Keratinocyte (primary cell): ENCODE data around the gene SLF2. TPM values are rescaled to one million over a fixed set of nuclear protein-coding genes. Genes with fewer than 3 reads are reported as not detected.

ENCODE experiments used
- DNase-seq: peaks from one replicate; pipeline ENCODE4 v3.0.0-alpha.2; 2011; ENCODE audit warnings: low read depth, missing footprints, low spot score
- FAIRE-seq: peaks from 2 replicates; lab custom pipeline; 2011; peaks lifted over from hg19 to GRCh38; lab: Jason Lieb, UNC
- H2AFZ ChIP-seq: 2 replicates; pipeline ENCODE4 v1.6.0; 2012; ENCODE audit warnings: low read length, control low read depth, inconsistent platforms; ENCODE audit not compliant: control insufficient read depth
- H3K27ac ChIP-seq: 2 replicates; pipeline ENCODE4 v1.5.1; 2011; ENCODE audit warnings: low read length; ENCODE audit not compliant: control insufficient read depth, insufficient read depth
- H3K27me3 ChIP-seq: 3 replicates; pipeline ENCODE4 v1.6.0; 2011; ENCODE audit warnings: low read length; ENCODE audit not compliant: control insufficient read depth, insufficient read depth; ENCODE audit errors: extremely low read depth
- H3K36me3 ChIP-seq, 2 experiments: 2 replicates in 1 of 2; 3 replicates in 1 of 2; pipeline ENCODE4 v1.5.1; 2011; ENCODE audit warnings: low read length in 2 of 2, mild to moderate bottlenecking in 1 of 2; ENCODE audit not compliant: control insufficient read depth in 2 of 2, insufficient read depth in 2 of 2; ENCODE audit errors: extremely low read depth in 1 of 2
- H3K4me1 ChIP-seq: 3 replicates; pipeline ENCODE4 v1.5.1; 2011; ENCODE audit warnings: low read length; ENCODE audit not compliant: control insufficient read depth, insufficient read depth; ENCODE audit errors: extremely low read depth
- H3K4me2 ChIP-seq: 3 replicates; pipeline ENCODE4 v1.6.0; 2011; ENCODE audit warnings: low read depth, low read length; ENCODE audit not compliant: control insufficient read depth, insufficient read depth; ENCODE audit errors: extremely low read depth
- H3K4me3 ChIP-seq, 3 experiments: fragments of 200-600 bp in 1 of 3; sonication (generic) in 1 of 3; 2 replicates in 2 of 3; 3 replicates in 1 of 3; pipeline ENCODE4 v1.5.1; 2011 to 2016; ENCODE audit warnings: low read length in 3 of 3, mild to moderate bottlenecking in 3 of 3, control low read depth in 2 of 3, inconsistent platforms in 1 of 3, low read depth in 1 of 3, mixed read lengths in 1 of 3, mixed run types in 1 of 3, moderate library complexity in 1 of 3; ENCODE audit not compliant: control insufficient read depth in 2 of 3, insufficient read depth in 2 of 3; ENCODE audit errors: extremely low read depth in 1 of 3
- H3K79me2 ChIP-seq: 2 replicates; pipeline ENCODE4 v1.6.0; 2012; ENCODE audit warnings: low read length; ENCODE audit not compliant: control insufficient read depth, insufficient read depth
- H3K9ac ChIP-seq: 3 replicates; pipeline ENCODE4 v1.6.0; 2011; ENCODE audit warnings: low read length; ENCODE audit not compliant: control insufficient read depth, insufficient read depth; ENCODE audit errors: extremely low read depth
- H3K9me1 ChIP-seq: 3 replicates; pipeline ENCODE4 v1.6.0; 2011; ENCODE audit warnings: low read length; ENCODE audit not compliant: control insufficient read depth, insufficient read depth; ENCODE audit errors: extremely low read depth
- H3K9me3 ChIP-seq: 2 replicates; pipeline ENCODE4 v1.5.1; 2012; ENCODE audit warnings: low read depth, low read length; ENCODE audit not compliant: control insufficient read depth
- H4K20me1 ChIP-seq: 3 replicates; pipeline ENCODE4 v1.6.0; 2011; ENCODE audit warnings: low read length; ENCODE audit not compliant: control insufficient read depth, insufficient read depth; ENCODE audit errors: extremely low read depth
- CTCF ChIP-seq, 3 experiments: IDR thresholded peaks in 1 of 3; conservative IDR thresholded peaks in 1 of 3; optimal IDR thresholded peaks in 1 of 3; 2 replicates in 2 of 3; 3 replicates in 1 of 3; pipeline versions ENCODE3 to v1.5.1; 2011; ENCODE audit warnings: low read length in 3 of 3, mild to moderate bottlenecking in 3 of 3, moderate library complexity in 2 of 3, control low read depth in 1 of 3, inconsistent platforms in 1 of 3; ENCODE audit not compliant: insufficient read depth in 2 of 3; ENCODE audit errors: extremely low read depth in 1 of 3
- EZH2 ChIP-seq: IDR thresholded peaks from one replicate; pipeline ENCODE4 v1.6.1; 2012; ENCODE audit warnings: inconsistent platforms, mild to moderate bottlenecking, low read length, moderate library complexity
- dilution Hi-C: fragments of 300-500 bp; cut with MboI; formaldehyde crosslinking; loops from one replicate; pipeline ENCODE4 v1.7.0; 2020; ENCODE audit warnings: low sequenced_read_pairs; ENCODE audit not compliant: extremely low pct_ligation_motif_present
- polyA minus RNA-seq, 3 experiments: library from RNA; depleted of rRNA, polyadenylated mRNA; stranded (reverse); fragments of >200 nt; gene quantifications; 1 replicate in 1 of 3; 2 replicates in 1 of 3; 3 replicates in 1 of 3; pipeline ENCODE4 v1.2.3, GENCODE V29; 2011
- polyA plus RNA-seq, 5 experiments: library from polyadenylated mRNA; depleted of rRNA in 3 of 5; stranded (reverse) in 3 of 5; stranded (forward) in 1 of 5; unstranded in 1 of 5; fragments of >200 nt; gene quantifications; 1 replicate in 1 of 5; 2 replicates in 3 of 5; 3 replicates in 1 of 5; pipeline versions ENCODE4 v1.2.1 to v1.2.3, GENCODE V29; 2011 to 2012; ENCODE audit warnings: missing spikeins in 2 of 5, low read depth in 1 of 5, low replicate concordance in 1 of 5

SLF2 gene
- polyA plus RNA-seq, result 4.6 to 7.1 TPM (median 4.9 TPM) in 3 replicates
- 7.2 TPM for polyA plus RNA-seq (2011; ENCODE audit: low read depth)
- 2.4 and 4.5 TPM in 2 replicates for polyA plus RNA-seq (2011; cell fraction: cytosol; rRNA removed)
- 9.3 and 11.9 TPM in 2 replicates for polyA plus RNA-seq (2011; cell fraction: nucleus; rRNA removed)
- polyA plus RNA-seq (2012; ENCODE audit: low replicate concordance), result 4.7 and 7.4 TPM in 2 replicates
- polyA minus RNA-seq, result 1.5 to 10.9 TPM (median 4.2 TPM) in 3 replicates
- polyA minus RNA-seq (2011; cell fraction: cytosol; rRNA and poly(A)+ RNA removed), result 7.3 TPM
- 8.0 and 15.1 TPM in 2 replicates for polyA minus RNA-seq (2011; cell fraction: nucleus; rRNA and poly(A)+ RNA removed)

- Histone ChIP-seq H3K9me3 (no peaks in the 10 kb centered on the region), H3K9me1 (no peaks in the 10 kb centered on the region), H4K20me1 (peaks cover 3% of the 10 kb centered on the region), H3K27ac (peak within 1 kb of the TSS; percentile 63), H3K4me3 (peak within 1 kb of the TSS; percentile 91 to 95 (median 92)), H2AFZ (peak within 1 kb of the TSS; percentile 99), H3K9ac (peak within 1 kb of the TSS; percentile 74), H3K4me2 (peak within 1 kb of the TSS; percentile 99), H3K4me1 (peaks cover 17% of the 10 kb centered on the region), H3K36me3 (peaks cover 3 to 4% of the 10 kb centered on the region in 2 experiments), H3K79me2 (peaks cover 27% of the 10 kb centered on the region), H3K27me3 (no peaks in the 10 kb centered on the region)
- DNase-seq (peak; percentile 84), FAIRE-seq (peak; percentile 52)
- dilution Hi-C loops, result no loop called here
- TF ChIP-seq EZH2, result no peak
Observed at GRCh38 chr10:100912605-100913469, at the start of gene SLF2. Gene SLF2, plus strand, starts transcription at chr10:100912963. Its CDS starts 148 bp downstream, at chr10:100913111.

- Histone ChIP-seq H3K36me3 (no peaks in the 10 kb centered on the region), H3K27ac (no peak overlapping the region), H3K9ac (no peak overlapping the region), H3K79me2 (no peaks in the 10 kb centered on the region), H3K9me3 (no peaks in the 10 kb centered on the region), H3K9me1 (no peaks in the 10 kb centered on the region), H2AFZ (no peak overlapping the region), H4K20me1 (no peaks in the 10 kb centered on the region), H3K27me3 (peaks cover 50% of the 10 kb centered on the region), H3K4me1 (no peaks in the 10 kb centered on the region), H3K4me2 (no peak overlapping the region), H3K4me3 (no peak overlapping the region)
- no peak for FAIRE-seq
- dilution Hi-C loops, result no loop called here
- TF ChIP-seq EZH2 (no peak), CTCF (optimal IDR thresholded peaks at IDR 0.05 in 1 of 3, IDR thresholded peaks at IDR 0.05 in 1 of 3, conservative IDR thresholded peaks at IDR 0.05 in 1 of 3; ENCODE audit: extremely low read depth in 1 of 3, insufficient read depth in 2 of 3, low read length in 3 of 3) (no peak)
- no peak for DNase-seq
Observed at GRCh38 chr10:100863433-100863832, 49.3 kb upstream of the SLF2 start.
